HG03457 (cell line): ENCODE measurements around the gene PET117.
"Not testable (repeated sequence)": the region's sequence is repeated elsewhere in the genome, so short reads cannot be mapped to it uniquely, and the experiment has no call there.

Experiments used
- ATAC-seq: cut with Tn5 transposase; IDR thresholded peaks from one replicate; pipeline ENCODE4 v1.9.1; 2021; ENCODE audit warnings: moderate number of reproducible peaks; ENCODE audit not compliant: unreplicated experiment

PET117 gene

GRCh38 chr20:18137412-18138265 is at the start of gene PET117, which contains the start of gene KAT14:
Gene PET117, plus strand, starts transcription at chr20:18137863. Its CDS starts 93 bp downstream, at chr20:18137956.
Gene KAT14, plus strand, starts transcription at chr20:18137863. Its CDS starts 4,798 bp downstream, at chr20:18142661.
- peak; percentile 76 for ATAC-seq

- not testable (repeated sequence) for ATAC-seq
These were observed 49.4 kb upstream of the PET117 start for GRCh38 chr20:18088298-18088697.

GRCh38 chr20:18088841-18089240 is 48.8 kb upstream of the PET117 start:
- not testable (repeated sequence) for ATAC-seq

- no peak for ATAC-seq
These were observed 47.6 kb upstream of the PET117 start for GRCh38 chr20:18090044-18090443.

GRCh38 chr20:18090477-18090876 is 47.2 kb upstream of the PET117 start:
- ATAC-seq, result no peak

- ATAC-seq, result no peak
These were observed 46.0 kb upstream of the PET117 start for GRCh38 chr20:18091623-18092022.

- no peak for ATAC-seq
These were observed 44.8 kb upstream of the PET117 start for GRCh38 chr20:18092890-18093289.

GRCh38 chr20:18093388-18093787 is 44.3 kb upstream of the PET117 start:
- ATAC-seq, result no peak

GRCh38 chr20:18094191-18094590 is 43.5 kb upstream of the PET117 start:
- ATAC-seq, result no peak

GRCh38 chr20:18100569-18100968 is 37.1 kb upstream of the PET117 start:
- ATAC-seq, result not testable (repeated sequence)

- ATAC-seq, result no peak
These were observed 36.4 kb upstream of the PET117 start for GRCh38 chr20:18101125-18101810.

- no peak for ATAC-seq
These were observed 34.2 kb upstream of the PET117 start for GRCh38 chr20:18103497-18103896.

- ATAC-seq, result no peak
These were observed 29.3 kb upstream of the PET117 start for GRCh38 chr20:18108326-18108725.

- not testable (repeated sequence) for ATAC-seq
These were observed 9.1 kb upstream of the PET117 start for GRCh38 chr20:18128574-18128973.

GRCh38 chr20:18132663-18133062 is 5.0 kb upstream of the PET117 start:
- no peak for ATAC-seq

- ATAC-seq, result no peak
These were observed 3.7 kb upstream of the PET117 start for GRCh38 chr20:18133962-18134361.

- peak; percentile 26 for ATAC-seq
These were observed 561 bp downstream of the PET117 start for GRCh38 chr20:18138266-18138582.

GRCh38 chr20:18138639-18139583 is 1.2 kb downstream of the PET117 start:
- no peak for ATAC-seq

- ATAC-seq, result no peak
These were observed 2.2 kb downstream of the PET117 start for GRCh38 chr20:18139832-18140231.

- ATAC-seq, result no peak
These were observed 7.0 kb downstream of the PET117 start for GRCh38 chr20:18144541-18145099.

- no peak for ATAC-seq
These were observed 16.7 kb downstream of the PET117 start for GRCh38 chr20:18154342-18154741.
